NCI-H748 treated with DMSO at 0.1 percent for 48 hours (cell line): ENCODE data around the gene CLCNKA.
"Not testable (repeated sequence)": the region's sequence is repeated elsewhere in the genome, so short reads cannot be mapped to it uniquely, and the experiment has no call there.

Experiments
- DNase-seq: peaks from one replicate; lab custom pipeline; 2025; lab: John Stamatoyannopoulos, UW

The CLCNKA gene

DNA sequence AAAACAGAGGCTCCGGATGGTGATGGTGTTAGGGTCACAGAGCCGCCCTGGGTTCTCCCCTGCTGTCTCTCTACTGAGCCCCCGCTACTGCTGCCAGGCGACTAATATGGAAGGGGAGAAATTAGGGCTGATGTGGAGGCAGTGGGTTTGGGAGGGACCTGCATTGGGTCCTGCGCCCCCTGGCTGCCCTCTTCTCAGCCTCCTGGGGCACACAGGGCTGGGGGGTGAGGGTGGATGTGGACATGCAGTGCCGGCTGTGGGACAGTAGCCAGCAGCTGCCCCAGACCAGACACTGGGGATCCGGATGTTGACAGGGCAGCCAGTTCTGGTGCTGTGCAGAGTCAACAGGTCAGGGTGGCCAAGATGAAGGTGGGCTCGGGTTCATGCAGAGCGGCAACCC, 20.3 kb downstream of the CLCNKA start:
- no peak for DNase-seq

DNA sequence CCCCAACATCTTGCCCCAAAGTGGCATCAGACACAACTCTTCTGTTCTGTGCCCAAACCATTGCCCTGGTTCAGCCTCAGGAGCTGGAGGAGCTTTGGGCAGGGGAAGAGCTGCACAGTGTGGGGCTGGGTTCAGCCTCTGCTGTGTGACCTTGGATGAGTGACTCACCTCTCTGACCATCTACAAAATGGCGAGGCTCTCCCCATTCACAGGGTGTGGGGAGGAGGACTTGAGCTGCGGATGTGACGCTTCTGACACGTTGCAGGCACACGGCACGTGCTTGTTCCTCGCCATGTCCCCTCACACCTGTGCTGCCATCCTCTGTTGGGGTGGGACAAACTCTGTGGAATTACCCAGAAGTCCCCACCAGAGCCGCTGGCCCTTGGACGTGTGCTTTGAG, 20.8 kb downstream of the CLCNKA start:
- not testable (repeated sequence) for DNase-seq

DNA sequence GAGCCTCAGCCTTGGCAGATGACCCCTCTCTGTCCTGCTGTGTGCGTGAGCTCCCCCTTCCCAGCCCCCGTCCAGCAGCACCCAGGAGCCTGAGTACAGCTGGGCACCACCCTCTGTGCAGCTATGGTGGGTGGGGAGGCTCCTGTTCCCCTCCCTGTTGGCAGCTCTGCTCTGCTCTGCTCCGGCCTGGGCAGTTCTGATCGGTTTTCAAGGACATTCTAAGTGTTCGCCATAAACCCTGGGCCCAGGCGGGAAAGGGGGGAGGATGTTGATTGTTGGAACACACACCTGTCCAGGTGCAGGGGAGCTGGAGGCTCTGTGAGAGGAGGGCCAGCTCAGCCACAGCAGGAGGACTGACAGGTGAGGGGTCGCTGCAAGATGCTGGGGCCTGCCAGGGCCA, 21.7 kb downstream of the CLCNKA start, which contains the start of gene CLCNKB:
CLCNKB (plus strand) TSS at position 262 of the 400 bp plus-strand sequence. CDS start 711 bp downstream, outside the sequence.
- DNase-seq: no peak

DNA sequence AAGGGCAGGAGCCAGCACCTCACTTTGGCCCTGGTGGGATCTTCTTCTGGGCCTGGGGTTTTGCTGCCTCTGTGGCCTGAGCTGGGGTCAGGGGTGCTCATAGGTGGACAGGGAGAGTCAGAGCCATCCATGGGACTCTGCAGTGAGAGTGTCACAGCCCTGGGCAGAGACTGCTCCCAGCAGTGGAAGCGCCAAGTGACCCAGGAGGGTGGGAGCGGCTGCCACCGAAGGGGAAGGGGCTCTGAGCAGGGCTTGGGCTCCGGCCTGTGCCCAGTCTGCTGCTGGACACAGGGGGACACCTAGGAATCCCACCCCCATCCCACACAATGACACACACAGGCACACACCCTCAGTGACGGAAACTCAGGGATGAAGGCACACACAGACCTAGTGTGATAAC, 22.1 kb downstream of the CLCNKA start:
- DNase-seq: no peak

DNA sequence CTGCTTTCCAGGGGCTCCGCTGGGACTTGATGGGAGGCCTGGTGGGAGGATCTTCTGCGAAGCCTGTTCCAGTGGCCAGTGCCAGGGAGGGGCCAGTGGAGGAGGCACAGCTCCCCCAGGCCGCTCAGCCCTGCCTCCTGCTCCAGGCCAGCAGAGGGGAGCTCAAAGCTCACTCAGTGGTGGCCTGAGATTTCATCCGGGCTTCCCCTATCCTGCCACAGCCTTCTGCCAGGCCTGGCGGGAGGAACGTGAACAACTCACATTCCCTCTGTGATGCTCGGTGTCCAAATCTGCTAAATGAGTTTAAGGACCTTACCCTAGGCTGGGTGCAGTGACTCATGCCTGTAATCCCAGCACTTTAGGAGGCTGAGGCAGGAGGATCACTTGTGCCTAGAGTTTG, 25.0 kb downstream of the CLCNKA start:
- DNase-seq: no peak

DNA sequence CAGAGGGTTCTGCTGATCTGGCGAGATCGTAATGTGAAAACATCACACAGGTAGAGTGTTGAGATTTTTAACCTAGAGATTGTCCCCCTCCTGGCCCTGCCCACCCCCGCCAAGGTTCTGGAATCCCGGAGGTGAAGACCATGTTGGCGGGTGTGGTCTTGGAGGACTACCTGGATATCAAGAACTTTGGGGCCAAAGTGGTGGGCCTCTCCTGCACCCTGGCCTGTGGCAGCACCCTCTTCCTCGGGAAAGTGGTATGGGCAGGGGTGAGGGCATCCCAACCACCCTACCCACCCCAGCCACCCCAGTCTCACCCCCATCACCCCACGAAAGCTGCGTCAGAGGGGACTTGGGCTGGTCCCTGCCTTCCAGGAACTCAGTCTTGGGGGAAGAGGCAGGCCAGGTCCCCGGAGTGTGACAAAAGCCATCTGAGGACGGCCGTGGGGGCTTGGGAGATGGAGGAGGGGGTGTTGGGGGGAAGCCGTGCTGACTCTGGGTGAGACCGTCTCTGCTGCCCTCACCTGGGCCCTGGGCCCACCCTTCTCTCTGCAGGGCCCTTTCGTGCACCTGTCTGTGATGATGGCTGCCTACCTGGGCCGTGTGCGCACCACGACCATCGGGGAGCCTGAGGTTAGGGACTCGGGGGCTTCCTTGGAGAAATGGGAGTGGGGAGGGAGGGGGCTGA, 26.1 kb downstream of the CLCNKA start:
- no peak for DNase-seq

DNA sequence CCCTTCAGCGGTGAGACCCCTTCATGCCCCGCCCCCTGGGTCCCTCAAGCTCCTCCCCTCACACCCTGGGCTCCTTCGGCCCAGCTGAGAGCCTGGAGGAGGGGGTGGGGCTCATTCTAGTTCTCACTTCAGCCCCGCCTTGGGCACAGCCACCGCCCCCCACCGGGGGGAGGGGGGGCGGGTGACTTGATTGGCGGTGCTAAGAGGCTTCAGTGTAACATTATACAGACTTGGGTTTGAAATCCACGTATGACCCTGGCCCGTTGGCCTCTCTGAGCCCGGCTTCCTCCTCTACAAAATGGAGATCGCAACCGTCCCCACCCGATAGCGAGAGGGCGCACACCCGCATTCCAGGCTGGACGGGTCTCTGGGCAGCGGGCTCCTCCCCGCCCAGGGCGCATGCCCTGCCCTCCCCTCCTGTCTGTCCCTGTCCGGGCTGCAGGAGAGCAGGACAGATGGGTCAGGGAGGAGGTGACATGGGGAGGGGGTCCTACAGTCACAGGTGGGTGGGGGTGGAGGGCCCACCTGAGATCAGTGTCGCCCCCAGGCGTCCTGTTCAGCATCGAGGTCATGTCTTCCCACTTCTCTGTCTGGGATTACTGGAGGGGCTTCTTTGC, 26.8 kb downstream of the CLCNKA start:
- no peak for DNase-seq

DNA sequence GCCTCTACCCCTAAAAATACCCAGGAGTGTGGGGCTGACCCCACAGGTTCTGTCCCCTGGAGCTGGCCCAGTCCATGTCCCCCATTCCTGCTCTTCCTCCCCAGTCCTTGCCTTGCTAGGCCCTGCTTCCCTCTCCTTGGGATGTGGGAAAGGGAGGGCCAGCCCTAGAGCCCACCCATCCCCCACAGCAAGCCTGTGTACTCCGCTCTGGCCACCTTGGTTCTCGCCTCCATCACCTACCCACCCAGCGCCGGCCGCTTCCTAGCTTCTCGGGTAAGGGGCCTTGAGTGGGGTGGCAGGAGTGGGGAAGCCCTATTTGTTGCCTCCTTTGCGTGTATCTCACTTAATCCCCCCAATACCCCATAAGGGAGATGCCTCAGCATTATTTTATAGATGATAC, 28.5 kb downstream of the CLCNKA start:
- DNase-seq: no peak

DNA sequence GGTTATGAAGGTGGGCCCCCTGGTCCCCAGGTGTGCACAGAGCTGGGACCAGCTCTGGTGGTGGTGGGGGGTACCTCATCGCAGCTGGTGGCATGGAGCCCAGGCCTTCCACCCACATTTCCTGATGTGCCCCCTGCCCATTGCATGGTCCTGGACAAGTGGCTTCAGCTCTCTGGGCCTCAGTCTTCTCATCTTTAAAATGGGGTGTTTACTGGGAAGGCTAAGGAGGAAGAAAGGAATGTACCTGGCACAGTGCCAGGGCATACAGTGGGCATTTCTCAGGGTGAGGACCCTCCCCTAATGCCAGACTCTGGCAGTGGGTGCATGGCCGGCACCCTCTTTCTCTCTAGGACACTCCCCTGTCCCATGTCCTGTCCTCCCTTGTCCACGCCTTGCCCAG, 29.2 kb downstream of the CLCNKA start:
- DNase-seq: no peak

DNA sequence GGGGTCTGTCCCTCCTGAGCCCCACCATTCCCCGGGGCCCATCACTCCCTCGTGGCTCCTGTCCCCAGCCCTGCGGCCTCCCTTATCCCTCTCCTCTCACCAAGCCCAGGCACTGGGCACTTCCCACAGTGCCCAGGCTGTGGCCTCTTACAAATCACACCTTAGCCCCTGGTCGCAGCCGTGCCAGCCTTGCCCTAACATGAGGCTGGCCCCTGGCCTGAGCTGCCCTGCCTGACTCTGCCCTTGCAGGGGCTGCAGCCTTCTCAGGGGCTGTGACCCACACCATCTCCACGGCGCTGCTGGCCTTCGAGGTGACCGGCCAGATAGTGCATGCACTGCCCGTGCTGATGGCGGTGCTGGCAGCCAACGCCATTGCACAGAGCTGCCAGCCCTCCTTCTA, 30.1 kb downstream of the CLCNKA start:
- not testable (repeated sequence) for DNase-seq

DNA sequence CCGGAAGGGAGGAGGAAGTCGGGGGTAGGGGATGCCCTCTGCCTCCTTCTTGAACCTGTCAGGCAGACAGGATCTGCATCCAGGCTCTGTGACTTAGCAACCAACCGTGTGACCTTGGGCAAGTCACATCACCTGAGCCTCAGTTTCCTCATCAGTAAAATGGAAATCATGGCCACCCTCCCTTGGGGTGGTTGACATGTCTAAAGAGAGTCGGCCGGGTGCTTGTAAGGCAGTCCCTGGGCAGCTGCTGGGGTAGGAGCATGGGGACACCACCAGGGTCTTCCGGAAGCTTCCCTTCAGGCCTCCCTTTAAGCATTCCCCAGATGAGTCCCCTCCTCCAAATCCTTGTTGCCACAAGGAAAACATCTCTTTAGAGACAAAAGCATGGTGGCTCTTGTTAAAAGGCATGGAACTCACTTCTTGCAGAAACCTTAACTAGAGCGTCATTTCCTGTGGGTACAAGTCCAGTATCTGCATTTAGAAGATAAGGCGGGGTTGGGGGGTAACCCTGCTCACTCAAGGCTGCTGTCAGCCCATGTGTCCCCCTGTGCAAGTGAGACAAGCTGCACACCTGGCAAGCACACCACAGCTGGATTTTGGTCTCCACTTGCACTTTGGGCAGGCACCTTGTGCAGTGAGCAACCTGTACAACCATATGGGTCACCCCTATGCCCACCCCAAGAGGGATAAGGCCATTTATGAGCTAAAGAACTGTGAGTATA, 32.1 kb downstream of the CLCNKA start:
- no peak for DNase-seq

DNA sequence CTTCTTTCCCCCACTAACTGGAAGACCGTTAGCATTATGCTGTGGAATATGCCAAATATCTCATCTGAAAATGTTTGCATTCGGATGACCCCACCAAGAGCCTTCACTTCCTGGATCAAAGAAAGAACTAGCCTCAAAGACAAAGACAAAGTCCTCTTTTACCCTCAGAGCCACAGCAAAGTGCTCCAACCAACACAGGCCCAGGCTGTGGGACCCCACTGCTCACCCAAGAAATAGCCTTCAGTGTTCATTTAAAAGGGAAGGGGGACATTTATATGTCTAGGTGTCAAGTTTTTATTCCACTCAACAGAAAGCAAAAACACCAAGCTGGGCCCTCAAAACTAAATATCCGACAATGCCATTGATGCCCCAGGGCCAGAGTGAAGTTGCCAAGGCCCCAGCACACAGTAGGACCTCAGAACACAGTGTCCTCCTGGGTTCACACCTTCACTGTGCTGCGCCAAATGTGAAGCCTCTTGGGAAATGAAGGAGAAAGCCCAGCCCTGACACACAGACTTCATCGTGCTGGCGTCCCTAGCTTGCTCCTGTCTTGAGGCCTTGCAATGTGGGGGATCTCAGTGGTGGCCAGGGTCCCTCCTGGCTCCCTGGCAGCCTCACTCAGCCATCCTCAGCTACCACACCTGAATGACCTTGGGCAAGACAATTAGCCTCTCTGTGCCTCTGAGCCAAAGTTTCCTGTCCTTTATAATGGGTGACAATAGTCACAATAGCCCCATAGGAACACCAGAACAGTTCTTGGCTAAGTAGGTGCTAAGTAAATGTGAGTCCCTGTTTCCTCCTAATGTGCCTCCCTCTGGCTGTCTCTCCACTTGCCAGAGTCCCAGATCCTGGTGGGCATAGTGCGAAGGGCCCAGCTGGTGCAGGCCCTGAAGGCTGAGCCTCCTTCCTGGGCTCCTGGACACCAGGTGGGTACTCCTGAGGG, 33.0 kb downstream of the CLCNKA start:
- DNase-seq: no peak

DNA sequence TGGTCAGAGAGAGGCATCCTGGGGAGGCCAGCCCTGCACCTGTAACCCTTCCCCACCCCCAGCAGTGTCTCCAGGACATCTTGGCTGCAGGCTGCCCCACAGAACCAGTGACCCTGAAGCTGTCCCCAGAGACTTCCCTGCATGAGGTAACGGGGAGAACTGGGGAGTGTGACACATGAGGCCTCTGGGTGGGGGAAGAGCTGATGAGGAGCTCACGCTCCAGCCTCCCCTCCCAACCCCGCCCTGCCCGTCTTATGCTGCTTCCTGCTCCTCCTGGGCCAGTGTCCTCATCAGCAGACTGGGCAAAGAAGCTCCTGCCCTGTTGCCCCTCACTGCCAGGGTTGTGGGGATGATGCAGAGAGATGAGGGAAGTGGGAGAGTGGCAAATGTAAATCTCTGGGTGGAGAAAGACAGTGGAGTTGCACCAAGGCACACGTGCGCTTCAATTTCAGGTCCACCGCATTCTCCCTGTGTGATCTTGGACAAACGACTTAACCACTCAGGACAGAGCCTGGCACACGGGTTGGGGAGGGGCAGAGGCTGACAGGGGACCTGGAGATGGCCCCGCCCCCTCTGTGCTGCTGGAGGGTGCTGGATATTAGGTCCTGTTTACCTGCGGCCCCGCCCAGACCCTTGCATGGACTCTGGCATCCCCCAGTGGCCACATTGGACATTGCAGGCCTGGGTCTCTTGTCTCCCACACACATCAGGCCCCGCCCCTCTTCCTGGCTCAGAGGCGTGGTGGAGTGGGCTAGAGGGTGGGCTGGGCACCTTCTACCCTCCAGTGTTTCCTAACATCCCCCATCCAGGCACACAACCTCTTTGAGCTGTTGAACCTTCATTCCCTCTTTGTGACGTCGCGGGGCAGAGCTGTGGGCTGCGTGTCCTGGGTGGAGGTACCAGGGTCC, 34.0 kb downstream of the CLCNKA start:
- DNase-seq: peak; percentile 66

DNA sequence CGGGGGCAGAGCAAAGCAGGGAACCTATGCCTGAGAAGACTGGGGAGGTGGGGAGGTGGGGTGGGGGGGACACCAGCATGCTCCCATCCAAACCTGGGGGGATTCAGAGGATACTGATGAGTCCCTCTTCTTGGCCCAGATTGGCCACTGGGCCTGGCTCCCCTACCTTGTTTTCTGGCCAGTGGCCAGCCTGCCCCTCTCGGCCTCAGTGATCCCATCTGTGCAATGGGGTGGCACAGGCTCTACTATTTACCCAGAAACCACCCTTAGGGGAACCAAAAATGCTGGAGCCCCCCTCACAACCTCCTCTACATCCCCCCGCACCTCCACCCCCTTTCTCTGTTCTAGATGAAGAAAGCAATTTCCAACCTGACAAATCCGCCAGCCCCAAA, 34.7 kb downstream of the CLCNKA start:
- DNase-seq: not testable (repeated sequence)

DNA sequence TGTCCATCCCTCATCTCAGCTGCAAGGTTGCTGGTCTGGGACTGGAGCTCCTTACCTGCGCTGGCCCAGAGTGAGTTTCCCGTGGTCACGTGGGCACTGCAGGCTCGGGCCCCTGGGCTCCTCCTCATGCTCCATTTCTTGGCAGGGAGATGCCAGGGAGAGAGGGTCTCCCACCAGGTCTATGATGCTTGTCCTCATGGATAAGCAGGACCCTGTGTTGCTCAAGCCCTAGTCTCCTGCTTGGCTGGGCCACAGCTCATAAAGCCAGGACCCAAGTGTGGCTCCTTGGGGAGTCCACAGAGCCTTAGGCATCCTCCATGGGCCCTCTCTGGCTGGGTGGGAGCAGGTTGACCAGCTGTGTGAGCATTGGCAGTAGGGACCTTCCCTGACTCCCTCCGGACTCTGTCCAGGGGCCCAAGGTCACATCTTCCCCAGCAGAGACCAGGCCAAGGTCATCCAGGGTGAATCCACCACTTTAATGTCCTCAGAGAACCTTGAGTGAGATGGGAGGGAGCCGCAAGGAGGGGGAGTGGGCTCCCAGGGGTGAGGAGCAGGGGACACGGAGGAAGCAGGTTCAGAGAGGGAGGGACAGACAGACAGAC, 35.6 kb downstream of the CLCNKA start:
- not testable (repeated sequence) for DNase-seq

DNA sequence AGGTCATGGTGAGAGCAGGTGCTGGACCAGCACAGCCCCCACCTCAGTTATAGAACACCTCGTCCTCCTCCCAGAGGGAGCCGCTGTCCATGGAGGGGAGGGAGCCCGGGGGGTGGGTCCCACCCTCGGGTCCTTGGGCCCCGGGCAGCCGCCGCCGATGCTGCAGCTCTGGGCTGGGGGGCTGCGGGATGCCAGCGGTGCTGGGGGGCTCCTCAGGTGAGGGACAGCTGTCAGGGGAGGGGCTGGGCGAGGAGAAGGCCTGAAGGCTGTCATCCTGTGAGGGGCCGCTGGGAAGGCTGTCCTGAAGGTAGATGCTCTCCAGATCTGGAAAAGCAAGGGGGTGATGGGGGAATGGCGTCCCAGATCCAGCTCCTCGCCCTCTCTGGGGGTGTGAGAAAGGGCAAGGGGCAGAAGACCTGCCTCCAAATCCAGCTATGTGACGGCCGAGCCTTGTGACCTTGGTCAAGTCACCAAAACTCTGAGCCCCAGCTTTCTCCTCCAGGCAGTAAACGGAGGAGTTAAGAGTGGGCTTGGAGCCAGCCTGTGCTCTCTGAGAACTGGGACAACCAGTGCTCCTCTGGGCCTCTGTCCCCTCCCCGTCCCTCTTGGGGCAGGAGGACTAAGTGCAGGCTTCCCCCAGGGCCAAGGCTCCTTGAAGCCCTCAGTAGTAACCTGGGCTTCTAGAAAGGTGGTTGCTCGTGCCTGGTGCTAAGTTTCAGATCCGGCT, 36.7 kb downstream of the CLCNKA start:
- not testable (repeated sequence) for DNase-seq

DNA sequence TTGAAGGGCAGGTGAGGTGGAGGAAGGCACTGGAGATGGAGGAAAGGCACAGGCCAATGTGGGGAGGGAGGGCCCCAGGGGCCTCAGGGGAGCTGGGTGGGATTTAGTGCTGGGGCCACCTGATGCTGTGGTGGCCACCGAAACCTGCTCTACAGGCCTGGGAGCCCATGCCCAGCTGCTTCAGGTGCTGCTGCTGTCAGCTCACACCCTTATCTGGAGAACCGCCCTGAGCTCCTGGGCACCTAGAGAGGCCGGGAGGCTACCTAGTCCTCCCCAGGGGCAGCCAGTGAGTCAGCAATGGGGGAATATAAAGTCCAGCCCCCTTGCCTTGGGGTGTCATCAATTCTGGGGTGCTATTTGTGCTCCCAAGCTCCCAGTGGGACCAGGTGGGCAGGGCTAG, 39.4 kb downstream of the CLCNKA start:
- DNase-seq: no peak

DNA sequence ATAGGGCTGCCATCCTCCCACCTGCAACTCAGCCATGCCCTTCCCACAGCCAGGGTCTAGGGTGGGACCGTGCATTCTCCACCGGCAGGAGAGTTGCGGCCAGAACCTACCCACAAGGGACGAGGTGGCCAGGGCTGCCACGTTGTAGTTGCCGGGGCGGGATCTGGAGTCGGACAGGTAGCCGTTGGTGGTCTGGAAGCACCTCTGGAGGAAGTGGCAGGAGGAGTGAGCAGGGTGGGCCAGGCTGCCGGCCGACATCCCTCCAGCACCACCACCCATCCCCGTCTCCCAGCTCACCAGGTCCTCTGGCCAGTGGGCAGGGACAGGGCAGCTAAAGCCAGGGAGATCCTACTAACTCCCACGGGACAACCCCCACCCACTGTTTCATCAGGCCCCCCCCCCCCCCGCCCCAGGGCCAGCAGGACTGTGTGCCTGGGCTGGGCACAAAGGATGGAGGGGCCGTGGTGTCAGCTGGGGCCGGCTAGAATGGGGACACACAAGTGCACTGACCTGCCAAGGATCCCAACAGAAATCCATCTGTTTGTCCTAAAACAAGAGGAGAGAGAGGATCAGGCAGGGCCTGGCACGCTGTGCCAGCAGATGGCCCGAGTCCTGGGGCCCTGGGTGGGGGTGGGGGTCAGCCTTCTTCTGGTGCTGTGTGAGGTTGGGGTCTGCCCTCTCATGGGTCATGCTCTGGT, 40.3 kb downstream of the CLCNKA start:
- DNase-seq: not testable (repeated sequence)

DNA sequence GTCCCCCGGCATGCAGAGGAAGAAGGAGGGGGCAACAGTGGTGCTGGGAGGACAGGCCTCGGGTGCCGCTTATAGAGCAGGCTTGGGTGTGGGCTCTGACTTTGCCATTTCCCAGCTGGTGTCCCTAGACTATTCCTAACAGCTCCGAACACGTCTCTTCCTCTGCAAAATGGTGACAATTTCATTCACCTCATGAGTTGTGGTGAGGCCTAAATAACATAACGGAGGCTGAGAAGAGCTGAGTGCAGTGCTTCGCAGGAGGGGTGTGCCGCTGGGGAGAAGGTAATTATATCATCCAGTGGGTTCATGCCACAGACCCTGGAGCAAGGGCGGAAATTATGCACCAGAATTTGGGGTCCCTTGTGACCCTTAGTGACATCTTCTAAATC, 40.8 kb downstream of the CLCNKA start:
- not testable (repeated sequence) for DNase-seq
